ENCODE results near the gene PQBP1. TPM values are rescaled to one million over a fixed set of nuclear protein-coding genes. Genes with fewer than 3 reads are reported as not detected.

PQBP1 gene
- polyA plus RNA-seq, 1 donor (not counting 4 experiments of a cell fraction or from before 2014, with no cell fraction given): 79.0 TPM

- Histone ChIP-seq H3K9me1 (ENCODE audit: control insufficient read depth, extremely low read depth, insufficient read depth, low read length) (no peaks in the 10 kb centered on the region), H3K27ac (ENCODE audit: control insufficient read depth, insufficient read depth, low read length) (no peak overlapping the region), H4K20me1 (ENCODE audit: control insufficient read depth, extremely low read depth, insufficient read depth, low read length) (no peaks in the 10 kb centered on the region), H3K9ac (ENCODE audit: control insufficient read depth, extremely low read depth, insufficient read depth, low read length) (no peak overlapping the region), H3K9me3 (ENCODE audit: control insufficient read depth, low read depth, low read length) (no peaks in the 10 kb centered on the region), H3K4me1 (ENCODE audit: control insufficient read depth, extremely low read depth, insufficient read depth, low read length) (peaks cover 3% of the 10 kb centered on the region), H3K4me3 (ENCODE audit: control insufficient read depth in 2 of 3, extremely low read depth in 1 of 3, insufficient read depth in 2 of 3, low read depth in 1 of 3, low read length in 3 of 3) (no peak overlapping the region), H3K36me3 (ENCODE audit: control insufficient read depth in 2 of 2, extremely low read depth in 1 of 2, insufficient read depth in 2 of 2, low read length in 2 of 2) (no peaks in the 10 kb centered on the region), H3K4me2 (ENCODE audit: control insufficient read depth, extremely low read depth, insufficient read depth, low read depth, low read length) (no peak overlapping the region), H3K79me2 (ENCODE audit: control insufficient read depth, insufficient read depth, low read length) (peaks cover 8% of the 10 kb centered on the region), H2AFZ (ENCODE audit: control insufficient read depth, low read length) (no peak overlapping the region), H3K27me3 (ENCODE audit: control insufficient read depth, extremely low read depth, insufficient read depth, low read length) (no peaks in the 10 kb centered on the region)
- no peak for DNase-seq (ENCODE audit: low read depth, low spot score)
- TF ChIP-seq EZH2 (IDR thresholded peaks at IDR 0.05; ENCODE audit: low read length) (no peak), CTCF (optimal IDR thresholded peaks at IDR 0.05 in 1 of 3, IDR thresholded peaks at IDR 0.05 in 1 of 3, conservative IDR thresholded peaks at IDR 0.05 in 1 of 3; ENCODE audit: extremely low read depth in 1 of 3, insufficient read depth in 2 of 3, low read length in 3 of 3) (no peak)
- FAIRE-seq: no peak
- dilution Hi-C loops (cut with MboI; ENCODE audit: extremely low pct_ligation_motif_present, low sequenced_read_pairs): no loop called here
These were observed 4.8 kb upstream of the PQBP1 start for GRCh38 chrX:48892896-48893295.

GRCh38 chrX:48893556-48894348 lies 4.0 kb upstream of the PQBP1 start:
- no peak for DNase-seq (ENCODE audit: low read depth, low spot score)
- H3K36me3 ChIP-seq (ENCODE audit: control insufficient read depth in 2 of 2, extremely low read depth in 1 of 2, insufficient read depth in 2 of 2, low read length in 2 of 2): no peaks in the 10 kb centered on the region
- no peak overlapping the region for H3K27ac ChIP-seq (ENCODE audit: control insufficient read depth, insufficient read depth, low read length)
- no peaks in the 10 kb centered on the region for H4K20me1 ChIP-seq (ENCODE audit: control insufficient read depth, extremely low read depth, insufficient read depth, low read length)
- H2AFZ ChIP-seq (ENCODE audit: control insufficient read depth, low read length): no peak overlapping the region
- no peak overlapping the region for H3K9ac ChIP-seq (ENCODE audit: control insufficient read depth, extremely low read depth, insufficient read depth, low read length)
- no peak overlapping the region for H3K4me3 ChIP-seq (ENCODE audit: control insufficient read depth in 2 of 3, extremely low read depth in 1 of 3, insufficient read depth in 2 of 3, low read depth in 1 of 3, low read length in 3 of 3)
- no peak for FAIRE-seq
- dilution Hi-C loops (cut with MboI; ENCODE audit: extremely low pct_ligation_motif_present, low sequenced_read_pairs): no loop called here
- H3K4me1 ChIP-seq (ENCODE audit: control insufficient read depth, extremely low read depth, insufficient read depth, low read length): peaks cover 3% of the 10 kb centered on the region
- no peaks in the 10 kb centered on the region for H3K9me3 ChIP-seq (ENCODE audit: control insufficient read depth, low read depth, low read length)
- H3K27me3 ChIP-seq (ENCODE audit: control insufficient read depth, extremely low read depth, insufficient read depth, low read length): no peaks in the 10 kb centered on the region
- H3K9me1 ChIP-seq (ENCODE audit: control insufficient read depth, extremely low read depth, insufficient read depth, low read length): no peaks in the 10 kb centered on the region
- peaks cover 8% of the 10 kb centered on the region for H3K79me2 ChIP-seq (ENCODE audit: control insufficient read depth, insufficient read depth, low read length)
- H3K4me2 ChIP-seq (ENCODE audit: control insufficient read depth, extremely low read depth, insufficient read depth, low read depth, low read length): no peak overlapping the region
- no peak for TF ChIP-seq CTCF (optimal IDR thresholded peaks at IDR 0.05 in 1 of 3, IDR thresholded peaks at IDR 0.05 in 1 of 3, conservative IDR thresholded peaks at IDR 0.05 in 1 of 3; ENCODE audit: extremely low read depth in 1 of 3, insufficient read depth in 2 of 3, low read length in 3 of 3)
- no peak for TF ChIP-seq EZH2 (IDR thresholded peaks at IDR 0.05; ENCODE audit: low read length)

Data from keratinocyte (primary cell).